COLO668 (cell line): Measurements from ENCODE around the gene AREL1.
A peak's percentile ranks its signal among the peaks of the same experiment; 100 is the strongest.

Experiments used
- DNase-seq: peaks from one replicate; lab custom pipeline; 2025; ENCODE audit not compliant: unreplicated experiment; lab: John Stamatoyannopoulos, UW

Gene AREL1

GRCh38 chr14:74612350-74613021 lies 100.4 kb downstream of the AREL1 start:
- DNase-seq = peak; percentile 95

- peak; percentile 62 for DNase-seq
Observed at GRCh38 chr14:74611650-74612349, 101.1 kb downstream of the AREL1 start, which contains the start of gene LTBP2. LTBP2 (minus strand) TSS chr14:74612237; CDS start chr14:74611944, 293 bp downstream.
